HG03521 (cell line): Measurements from ENCODE around the gene LRRC15.

ENCODE experiments used
- ATAC-seq: cut with Tn5 transposase; IDR thresholded peaks from one replicate; pipeline ENCODE4 v1.9.1; 2021; ENCODE audit warnings: mild to moderate bottlenecking, moderate library complexity; ENCODE audit not compliant: unreplicated experiment

LRRC15 gene

DNA sequence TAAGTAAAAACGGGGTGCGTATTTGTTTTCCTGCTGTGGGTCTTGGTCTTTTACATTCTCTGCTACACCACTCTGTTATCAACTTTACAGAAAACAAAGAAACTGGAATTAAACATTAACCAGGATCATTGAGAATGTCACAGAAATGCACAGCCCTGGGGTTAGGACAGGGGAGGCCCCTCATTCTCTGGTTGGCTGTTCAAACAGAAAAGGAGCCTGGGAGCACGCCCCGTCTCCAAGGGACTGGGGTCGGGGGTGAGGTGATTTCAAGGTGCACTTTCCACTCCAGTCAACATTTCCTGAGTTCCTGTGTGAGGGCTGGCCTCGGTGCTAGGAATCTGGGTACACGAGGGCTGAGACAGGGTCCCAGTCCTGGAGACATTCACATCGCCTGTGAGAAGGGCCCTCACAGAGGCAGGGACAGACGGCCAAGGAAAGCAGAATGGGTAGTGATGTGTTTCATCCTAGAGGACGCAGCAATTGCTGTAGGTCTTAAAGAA is 48.7 kb downstream of the LRRC15 start:
- ATAC-seq: no peak

DNA sequence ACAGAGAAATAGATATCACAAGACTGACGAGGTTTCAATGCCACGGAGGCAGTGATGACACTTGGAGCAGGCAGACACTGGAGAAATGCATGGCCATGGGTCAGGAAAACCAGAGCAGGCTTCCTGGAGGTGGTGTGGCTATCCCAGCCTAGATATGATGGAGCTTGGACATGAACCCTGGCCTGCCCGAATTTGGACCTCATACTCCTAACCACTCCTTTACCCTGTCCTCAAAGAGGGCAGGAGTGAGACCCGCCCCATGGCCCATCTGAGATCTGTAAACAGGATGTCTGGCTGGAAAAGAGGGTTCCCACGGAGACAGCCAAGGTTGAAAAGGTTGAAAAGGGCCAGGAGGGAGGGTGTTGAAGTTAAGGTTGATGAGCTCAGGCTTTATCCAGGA is 49.4 kb downstream of the LRRC15 start:
- no peak for ATAC-seq

DNA sequence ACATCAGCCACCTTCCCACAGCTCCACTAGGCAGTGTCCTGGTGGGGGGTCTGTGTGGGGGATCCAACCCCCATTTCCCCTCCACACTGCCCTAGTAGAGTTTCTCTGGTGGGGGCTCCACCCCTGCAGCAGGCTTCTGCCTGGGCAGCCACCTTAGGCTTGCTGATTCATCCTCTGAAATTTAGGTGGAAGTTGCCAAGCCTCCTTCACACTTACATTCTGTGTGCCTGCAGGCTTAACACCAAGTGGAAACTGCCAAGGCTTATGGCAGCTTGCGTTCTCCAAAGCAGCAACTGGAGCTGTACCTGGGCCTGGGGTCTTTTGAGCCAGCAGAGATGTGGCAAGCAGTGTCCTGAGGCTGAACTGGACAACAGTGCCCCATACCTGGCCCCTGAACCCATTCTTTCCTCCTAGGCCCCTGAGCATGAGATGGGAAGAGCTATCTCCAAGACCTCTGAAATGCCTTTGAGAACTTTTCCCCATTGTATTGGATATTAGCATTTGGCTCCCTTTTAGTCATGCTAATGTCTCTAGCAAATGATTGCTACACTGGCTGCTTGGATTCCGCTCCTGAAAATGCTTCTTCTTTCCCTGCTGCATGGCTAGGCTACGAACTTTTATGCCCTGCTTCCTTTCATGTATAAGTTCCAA is 50.9 kb downstream of the LRRC15 start:
- ATAC-seq: no peak

DNA sequence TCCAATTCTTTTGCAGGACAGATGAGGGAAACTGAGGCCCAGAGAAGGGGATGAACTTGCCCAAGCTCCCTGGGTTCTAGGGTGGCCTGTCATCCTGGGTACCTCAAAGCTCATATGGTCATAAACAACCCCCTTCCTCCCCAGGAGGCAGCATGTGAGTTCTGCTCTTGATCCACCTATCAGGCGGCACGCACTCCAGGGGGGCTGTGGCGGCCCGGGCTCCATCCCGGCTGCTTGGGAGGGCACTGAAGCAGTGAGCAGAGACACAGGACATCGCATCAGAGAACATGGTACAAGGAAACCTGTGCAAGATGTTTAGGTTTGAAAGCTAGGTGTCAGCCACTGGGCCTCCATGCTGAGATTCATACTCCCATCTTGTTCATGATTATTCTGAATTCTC is 52.6 kb downstream of the LRRC15 start:
- no peak for ATAC-seq

DNA sequence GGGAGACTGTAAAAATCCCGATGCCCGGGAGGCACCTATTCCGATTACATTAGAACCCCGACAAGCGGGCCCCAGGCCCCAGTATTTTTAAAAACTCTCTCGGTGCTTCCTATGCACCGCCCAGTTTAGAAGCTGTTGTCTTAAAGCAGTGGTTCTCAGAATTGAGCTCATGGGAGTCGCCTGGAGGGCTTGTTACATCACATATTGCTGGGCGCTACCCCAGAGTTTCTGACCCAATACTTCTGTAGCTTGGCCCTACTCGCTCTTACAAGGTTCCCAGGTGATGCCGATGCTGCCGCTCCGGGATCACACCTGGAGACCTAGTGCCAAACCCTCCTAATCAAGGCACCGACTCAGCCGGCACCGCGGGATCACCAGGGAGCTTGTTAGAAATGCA is 53.6 kb downstream of the LRRC15 start:
- peak; percentile 19 for ATAC-seq

DNA sequence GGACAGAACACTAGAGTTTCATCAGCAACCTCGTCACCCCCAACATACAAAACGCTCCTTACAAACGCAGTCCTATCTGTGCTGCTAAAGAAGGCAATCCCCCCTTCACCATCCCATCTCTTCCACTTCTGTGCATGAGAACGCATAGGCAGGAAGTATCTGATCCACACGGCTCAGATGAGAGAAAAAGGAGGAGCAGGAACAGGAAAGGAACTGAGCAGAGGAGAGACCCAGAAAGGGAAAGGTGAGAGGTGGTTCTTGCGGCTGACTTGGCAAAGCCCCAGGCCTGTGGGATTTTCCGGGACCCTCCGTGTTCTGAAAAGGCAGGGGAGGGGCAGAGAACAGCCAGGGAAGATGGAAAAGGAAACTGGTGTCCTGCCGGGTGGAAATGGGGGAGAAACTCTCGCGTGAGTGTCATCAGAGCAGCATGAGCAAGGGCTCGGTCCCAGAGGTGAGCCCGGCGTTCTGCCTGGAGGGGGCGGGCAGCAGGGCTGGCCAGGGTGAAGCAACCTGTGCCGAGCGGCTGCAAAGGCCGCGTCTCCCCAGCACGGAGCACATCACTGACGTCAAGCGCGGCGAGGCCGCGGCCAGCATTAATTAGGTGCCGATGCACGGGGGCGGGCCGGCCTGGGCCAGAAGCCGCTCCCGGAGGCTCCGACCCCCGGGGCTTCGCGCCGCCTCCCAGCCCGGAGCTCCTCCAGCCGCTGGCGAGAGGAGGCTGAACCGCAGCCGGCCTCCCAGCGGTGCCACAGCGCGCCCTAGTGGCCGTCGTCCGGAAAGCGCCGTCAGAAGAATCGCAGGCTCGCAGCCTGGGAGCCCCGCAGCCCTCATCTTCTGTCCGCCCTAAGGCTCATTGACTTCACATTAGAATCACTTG is 54.2 kb downstream of the LRRC15 start:
- peak; percentile 75 for ATAC-seq

DNA sequence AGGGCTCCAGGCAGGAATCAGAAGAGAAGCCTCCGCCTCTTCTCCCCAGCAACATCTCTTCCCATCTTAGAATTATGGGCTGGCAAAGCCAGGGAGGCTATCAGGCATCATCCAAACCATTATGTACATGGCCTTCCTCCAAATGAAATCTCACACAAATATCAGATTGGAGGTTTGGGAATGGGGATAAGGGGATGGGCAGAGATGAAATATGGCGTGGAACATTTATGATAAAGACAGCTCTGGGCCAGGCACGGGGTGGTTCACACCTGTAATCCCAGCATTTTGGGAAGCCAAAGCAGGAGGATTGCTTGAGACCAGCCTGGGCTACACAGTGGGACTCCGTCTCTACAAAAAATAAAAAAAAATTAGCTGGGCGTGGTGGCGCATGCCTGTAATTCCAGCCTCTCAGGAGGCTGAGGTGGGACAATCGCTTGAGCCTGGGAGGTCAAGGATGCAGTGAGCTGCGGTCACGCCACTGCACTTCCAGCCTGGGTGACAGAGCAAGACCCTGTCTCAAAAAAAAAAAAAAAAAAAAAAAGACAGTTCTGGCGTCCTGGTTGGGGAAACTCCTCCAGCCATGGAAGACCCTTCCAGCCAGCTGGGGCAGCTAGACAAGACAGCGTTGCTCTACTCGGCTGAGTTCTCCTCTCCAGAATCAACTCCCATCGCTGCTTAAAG is 55.0 kb downstream of the LRRC15 start:
- ATAC-seq: no peak

DNA sequence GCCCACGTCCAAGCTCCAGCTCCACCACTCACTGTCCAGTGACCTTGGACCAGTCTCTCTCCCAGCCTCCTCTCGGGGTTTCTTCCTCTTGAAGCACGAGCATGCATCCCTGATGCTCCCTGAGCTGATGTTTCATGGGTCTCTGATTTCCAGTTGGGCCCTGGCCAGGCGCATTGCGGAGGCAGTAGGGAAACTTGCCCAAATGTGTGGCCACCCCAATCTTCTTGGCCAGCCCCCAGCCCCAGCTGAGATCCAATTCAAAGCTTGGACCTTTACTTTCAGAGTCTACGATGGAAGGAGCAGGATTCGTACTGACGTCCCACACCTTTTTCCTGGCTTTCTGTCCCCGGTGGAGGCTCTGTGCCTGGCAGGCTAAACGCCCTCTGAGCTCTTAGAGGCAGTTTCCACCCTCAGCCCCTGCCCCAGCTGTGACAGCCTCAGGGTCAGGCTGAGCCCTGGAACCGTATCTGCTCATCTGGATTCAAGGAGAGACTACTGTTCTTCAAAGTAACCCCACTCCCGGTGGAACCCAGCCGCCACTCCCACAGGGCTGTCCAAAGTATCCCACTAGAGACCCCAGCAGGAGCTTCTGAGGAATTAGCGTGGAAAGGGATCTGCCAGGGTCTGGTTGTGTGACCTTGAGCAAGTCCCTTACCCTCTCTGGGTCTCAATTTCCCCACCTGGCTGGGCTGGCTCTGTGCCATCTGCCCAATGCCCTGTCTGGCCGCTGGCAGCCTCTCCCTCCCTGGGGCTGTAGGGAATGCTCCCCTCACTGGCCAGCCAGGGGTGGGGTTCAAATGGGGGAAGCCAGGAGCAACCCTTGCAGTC is 55.8 kb downstream of the LRRC15 start:
- ATAC-seq: no peak

DNA sequence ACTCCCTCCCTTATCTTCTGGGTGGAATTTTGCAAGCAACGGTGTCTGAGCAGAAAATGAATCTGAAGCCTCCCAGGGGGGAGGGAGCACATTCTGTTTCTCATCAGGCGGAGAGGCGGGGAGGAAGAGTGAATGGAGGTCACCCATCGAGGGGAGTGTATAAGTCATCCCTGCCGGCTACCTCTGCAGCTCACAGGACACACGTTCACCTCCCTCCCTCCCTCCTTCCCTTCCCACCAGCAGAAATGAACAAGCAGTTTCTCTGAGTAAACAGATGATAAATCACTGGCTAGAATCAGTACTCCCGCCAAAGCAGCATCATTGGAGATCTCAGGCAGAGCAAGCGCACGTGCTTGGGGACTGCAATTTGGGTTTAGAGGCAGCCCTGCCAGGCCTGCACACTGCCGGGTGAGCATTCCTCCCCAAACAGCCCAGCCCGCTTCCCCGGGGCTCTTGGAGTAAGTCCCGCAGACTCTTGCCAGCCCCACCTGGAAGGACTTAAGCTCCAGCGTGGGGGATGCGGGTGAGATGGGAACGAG is 56.7 kb downstream of the LRRC15 start:
- ATAC-seq: no peak

DNA sequence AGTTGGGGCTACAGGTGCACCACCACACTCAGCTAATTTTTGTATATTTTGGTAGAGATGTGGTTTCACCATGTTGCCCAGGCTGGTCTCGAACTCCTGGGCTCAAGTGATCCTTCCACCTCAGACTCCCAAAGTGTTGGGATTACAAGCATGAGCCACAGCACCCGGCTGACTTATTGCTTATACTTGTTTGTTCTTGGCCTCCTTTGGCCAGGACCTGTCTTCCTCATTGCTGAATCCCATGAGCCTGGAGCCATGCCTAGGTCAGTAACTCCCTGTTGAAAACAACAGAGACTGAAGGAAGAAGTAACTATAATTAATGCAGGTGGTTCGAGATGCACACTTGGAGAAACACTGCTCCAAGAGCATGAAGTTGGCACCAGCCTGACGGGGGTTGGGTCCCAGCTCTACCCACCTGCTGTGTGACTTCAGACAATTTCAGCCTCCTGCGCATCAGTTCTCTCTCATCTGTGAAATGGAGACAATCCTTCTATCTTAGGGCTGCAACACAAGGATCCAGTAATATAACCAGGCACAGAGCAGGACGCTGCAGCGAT is 57.3 kb downstream of the LRRC15 start:
- ATAC-seq: no peak

DNA sequence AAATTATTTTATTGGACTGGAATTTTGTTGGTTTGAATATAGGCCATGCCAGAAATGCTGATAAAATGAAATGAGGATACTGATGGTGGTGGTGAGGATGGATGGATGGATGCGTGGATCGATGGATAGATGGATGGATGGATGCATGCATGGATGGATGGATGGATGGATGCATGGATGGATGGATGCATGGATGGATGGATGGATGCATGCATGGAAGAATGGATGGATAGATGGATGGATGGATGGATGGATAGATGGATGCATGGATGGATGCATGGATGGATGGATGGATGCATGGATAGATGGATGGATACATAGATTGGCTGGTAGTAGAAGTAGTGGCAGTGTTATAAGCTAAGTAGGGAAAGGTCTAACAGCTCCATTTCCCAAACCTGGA is 58.5 kb downstream of the LRRC15 start:
- ATAC-seq: no peak

DNA sequence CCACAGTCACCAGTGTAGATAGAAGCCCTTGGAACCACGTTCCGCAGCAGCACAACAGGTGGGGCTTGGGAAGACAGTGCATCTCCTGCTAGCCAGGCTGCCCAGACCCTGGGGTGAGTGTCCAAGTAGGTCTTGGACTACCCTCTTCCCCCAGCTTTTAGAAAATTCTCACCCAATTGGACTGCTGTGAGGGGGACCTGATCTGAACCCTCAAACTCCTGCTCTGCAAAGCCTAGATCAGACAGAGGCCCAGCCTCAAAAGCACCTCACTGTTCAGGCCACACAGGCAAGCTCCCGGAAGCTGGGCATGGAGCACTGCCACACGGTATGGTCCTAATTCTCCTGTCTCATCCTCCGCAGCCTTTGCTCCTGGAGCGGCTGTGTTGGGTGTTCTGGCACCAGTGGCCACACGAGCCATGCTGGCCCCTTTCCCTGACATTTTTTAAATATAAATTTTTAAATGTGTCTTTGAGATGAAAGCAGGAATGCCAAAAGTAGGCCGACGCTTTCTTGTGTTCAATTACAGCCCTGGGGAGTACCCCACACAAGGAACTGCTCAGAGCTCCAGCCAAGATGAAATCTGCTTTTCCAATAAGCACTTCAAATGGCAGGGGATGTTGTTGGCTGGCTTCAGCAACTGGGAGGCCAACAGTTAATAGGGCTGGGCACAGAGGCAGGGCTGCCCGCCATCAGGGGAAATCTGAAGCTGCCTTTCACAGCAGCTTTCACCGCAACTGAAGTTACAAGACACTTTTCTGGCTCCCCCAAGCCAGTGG is 59.3 kb downstream of the LRRC15 start:
- no peak for ATAC-seq

DNA sequence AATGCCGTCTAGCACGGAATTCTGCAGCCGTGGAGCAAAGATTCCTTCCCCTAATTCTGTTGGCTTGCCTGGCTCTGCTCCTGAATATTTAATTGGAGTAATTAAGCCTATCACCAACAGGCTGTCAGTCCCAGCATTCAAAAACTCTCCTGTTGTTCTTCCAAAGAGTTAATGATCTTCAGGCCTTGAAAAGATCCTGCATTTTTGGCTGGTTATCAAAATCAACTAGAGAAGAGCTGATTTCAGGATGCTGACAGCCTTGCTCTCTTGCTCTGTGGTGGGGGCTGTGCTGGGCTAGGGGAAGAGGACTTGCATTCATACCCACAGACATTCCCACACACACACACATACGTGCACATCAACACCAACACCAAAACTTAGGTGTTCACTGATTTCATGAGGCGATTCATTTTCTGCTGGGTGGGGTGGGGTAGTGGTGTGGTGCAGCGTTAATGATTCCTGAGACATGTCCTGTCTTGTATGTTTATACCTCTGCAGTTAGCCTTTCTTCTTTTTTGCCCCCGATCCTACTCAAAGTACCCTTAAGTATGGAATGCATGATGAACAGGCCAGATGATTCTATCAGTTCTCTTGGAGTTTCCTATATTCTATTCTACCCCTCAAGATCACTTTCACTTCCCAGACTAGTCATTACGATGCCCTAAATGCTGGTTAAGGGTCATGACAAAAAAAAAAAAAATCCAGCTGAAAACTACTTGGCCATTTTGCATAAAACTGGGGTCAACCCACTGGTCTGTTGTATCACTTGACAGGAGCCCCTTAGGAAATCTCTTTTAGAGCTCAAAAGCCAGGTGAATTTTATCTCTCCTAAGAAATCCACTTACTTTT is 60.7 kb downstream of the LRRC15 start:
- no peak for ATAC-seq

DNA sequence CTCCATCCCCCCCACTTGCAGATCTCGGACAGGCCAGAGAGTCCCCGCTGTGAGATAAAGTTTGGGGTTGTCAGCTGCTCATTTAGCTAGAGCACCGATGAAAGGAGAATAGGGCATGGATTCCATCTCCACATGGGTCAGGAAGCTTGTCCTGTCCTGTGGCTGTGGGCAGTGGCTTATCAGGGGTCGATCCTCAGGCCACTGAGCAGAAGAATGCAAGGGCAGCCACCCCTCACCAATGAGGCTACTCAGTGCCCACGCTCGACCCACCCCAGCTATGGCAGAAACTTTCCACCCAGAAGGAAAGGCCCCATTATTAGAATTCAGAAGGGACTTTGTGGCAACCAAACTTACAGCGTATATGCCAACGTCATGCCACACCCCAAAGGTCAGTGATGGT is 61.7 kb downstream of the LRRC15 start:
- no peak for ATAC-seq

DNA sequence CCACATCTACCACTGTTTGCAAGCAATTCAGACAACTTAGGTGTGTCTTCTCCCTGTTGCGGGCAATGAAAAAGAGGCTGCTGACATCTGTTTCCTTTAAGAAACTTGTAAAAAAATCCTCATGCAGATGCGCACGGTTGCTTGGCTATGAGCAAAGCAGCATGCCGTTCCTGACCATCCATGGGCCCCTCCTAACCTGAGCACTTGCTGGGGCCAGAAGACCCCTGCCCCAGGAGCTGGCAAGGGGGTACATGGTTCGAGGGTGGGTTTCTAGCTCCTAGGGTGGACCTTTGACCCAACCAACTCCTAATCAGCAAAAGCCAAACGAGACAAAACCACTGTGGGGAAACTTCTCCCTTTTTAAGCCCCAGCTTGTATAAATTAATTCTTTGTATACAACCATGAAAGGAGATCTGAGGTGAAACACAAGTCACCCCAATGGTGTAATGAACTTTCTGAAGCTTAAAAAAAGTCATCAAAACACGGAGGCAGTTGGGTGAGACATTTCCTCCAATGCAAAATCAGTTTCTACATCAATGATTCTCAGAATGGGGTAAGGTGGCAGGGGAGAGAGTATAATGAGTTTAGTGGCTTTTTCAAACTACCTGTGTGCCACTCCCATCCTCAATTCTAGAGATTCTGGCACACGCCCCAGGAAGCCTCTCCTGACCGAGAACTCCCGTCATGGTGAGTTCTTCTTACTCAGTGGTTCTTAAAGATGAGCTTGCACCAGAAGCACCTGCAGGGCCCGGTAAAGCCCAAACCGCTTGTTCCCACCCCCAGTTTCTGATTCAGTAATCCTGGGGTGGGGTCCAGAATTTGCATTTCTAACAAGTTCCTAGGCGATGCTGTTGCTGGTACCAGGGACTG is 62.5 kb downstream of the LRRC15 start:
- ATAC-seq: no peak

DNA sequence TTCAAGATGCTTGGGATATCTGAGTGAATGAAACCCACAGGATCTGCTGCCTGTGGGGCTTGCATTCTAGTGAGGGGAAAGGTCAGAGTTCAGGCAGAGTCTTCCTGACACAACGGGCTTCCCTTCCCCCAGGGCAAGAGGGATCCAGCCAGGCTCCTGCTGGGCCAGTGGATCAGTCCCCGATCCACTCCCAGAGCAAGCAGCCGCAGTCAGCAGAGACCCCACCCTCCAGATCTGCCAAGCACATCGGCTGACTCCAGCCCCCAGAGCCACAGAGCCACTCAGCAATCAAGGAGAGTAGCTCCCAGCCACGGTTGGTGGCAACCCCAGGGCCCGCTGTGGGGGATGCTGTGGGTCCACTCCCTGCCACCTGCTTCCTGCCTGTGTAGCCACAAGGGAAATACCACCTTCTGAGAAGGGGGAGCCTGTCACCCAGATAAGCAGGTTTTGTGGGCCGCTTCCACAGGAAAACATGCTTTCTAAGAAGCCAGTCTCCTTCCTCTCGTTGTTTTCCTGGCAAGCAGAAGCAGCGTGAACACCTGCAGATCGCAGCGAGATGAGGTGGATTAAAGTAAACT is 63.3 kb downstream of the LRRC15 start:
- ATAC-seq: no peak

DNA sequence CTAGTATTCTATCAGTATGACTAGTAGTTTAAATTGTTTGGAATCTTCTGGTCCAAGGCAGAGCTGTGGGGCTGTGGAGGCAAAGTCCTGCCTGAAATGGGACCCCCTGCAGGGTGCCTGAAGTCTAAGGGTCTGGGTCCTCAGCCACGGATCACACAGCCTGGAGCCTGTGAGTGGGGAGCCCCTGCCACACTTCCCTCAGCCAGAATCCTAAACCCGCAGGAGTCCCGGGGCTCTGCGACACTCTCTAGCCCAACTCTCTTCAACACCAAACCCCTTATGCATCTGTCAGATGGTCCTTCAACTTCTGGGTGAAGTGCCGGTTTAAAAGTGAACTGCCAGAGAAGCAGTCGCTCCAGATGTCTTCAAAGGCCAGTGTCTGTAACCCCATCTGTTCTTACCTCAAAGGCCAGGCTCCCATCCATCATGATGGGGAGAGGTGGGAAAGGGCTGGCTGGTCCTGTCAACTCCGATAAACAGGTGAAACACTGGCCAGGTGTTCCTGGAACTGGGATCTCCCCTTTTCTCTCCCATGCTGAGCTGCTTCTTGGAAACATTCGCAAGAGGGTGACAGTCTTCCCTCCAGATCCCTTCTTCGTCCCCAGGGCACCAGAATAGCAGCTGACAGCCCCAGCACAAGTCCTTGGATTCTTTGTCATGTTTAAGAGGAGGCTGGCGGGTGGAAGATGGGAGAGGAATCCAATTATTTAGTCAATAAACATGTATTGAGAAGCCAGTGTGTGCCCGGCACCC is 64.0 kb downstream of the LRRC15 start:
- no peak for ATAC-seq
